WTC11 (cell line): ENCODE data around the gene TP53I13. TPM values are rescaled to one million over a fixed set of nuclear protein-coding genes. Genes with fewer than 3 reads are reported as not detected.

Experiments used
- ATAC-seq: fragments of 200-7000 bp; cut with Tn5 transposase; 2 replicates; pipeline ENCODE4 v1.10.0; 2021; ENCODE audit warnings: mild to moderate bottlenecking, moderate library complexity
- CTCF ChIA-PET: fragments of 300-600 bp; sonication (Branson Sonifier 250); formaldehyde crosslinking; loops from one replicate; lab custom pipeline; 2021; ENCODE audit warnings: antibody characterized with exemption; lab: Charles Lee
- POLR2A ChIA-PET: fragments of 350-600 bp; sonication (Branson Sonifier 250); formaldehyde crosslinking; loops from one replicate; lab custom pipeline; 2021; ENCODE audit warnings: antibody characterized with exemption; lab: Charles Lee
- DNase-seq: peaks from one replicate; pipeline ENCODE4 v3.0.0; 2021; ENCODE audit warnings: low spot score
- H3K27ac Mint-ChIP-seq: 2 replicates; pipeline ENCODE4 v1.8.0; 2021; ENCODE audit warnings: mixed read lengths
- H3K27me3 Mint-ChIP-seq: 2 replicates; pipeline ENCODE4 v1.8.0; 2021; ENCODE audit warnings: low read depth, mild to moderate bottlenecking, moderate library complexity, mixed read lengths
- H3K36me3 Mint-ChIP-seq: 2 replicates; pipeline ENCODE4 v1.8.0; 2021; ENCODE audit warnings: mixed read lengths
- H3K4me1 Mint-ChIP-seq: 2 replicates; pipeline ENCODE4 v1.8.0; 2022; ENCODE audit warnings: mixed read lengths
- H3K4me3 Mint-ChIP-seq: 2 replicates; pipeline ENCODE4 v1.8.0; 2021; ENCODE audit warnings: mild to moderate bottlenecking, moderate library complexity, mixed read lengths
- H3K9me3 Mint-ChIP-seq: 2 replicates; pipeline ENCODE4 v1.8.0; 2021; ENCODE audit warnings: mixed read lengths
- ARID4B ChIP-seq: sonication (generic); formaldehyde crosslinking; IDR thresholded peaks from 2 replicates; pipeline ENCODE4 v1.8.0; 2023; ENCODE audit warnings: missing genetic modification reagents, mild to moderate bottlenecking, borderline replicate concordance
- ATF6 ChIP-seq: sonication (generic); formaldehyde crosslinking; IDR thresholded peaks from 2 replicates; pipeline ENCODE4 v1.8.1; 2023; ENCODE audit warnings: mild to moderate bottlenecking, missing genetic modification reagents
- CDX4 ChIP-seq: fragments of 250-450 bp; sonication (Bioruptor Pico); IDR thresholded peaks from 2 replicates; pipeline ENCODE4 v1.9.0; 2021; ENCODE audit warnings: moderate library complexity, mild to moderate bottlenecking, inconsistent platforms, borderline replicate concordance
- CTCF ChIP-seq: fragments of 200-600 bp; IDR thresholded peaks from 2 replicates; pipeline ENCODE4 v1.8.0; 2022; ENCODE audit warnings: antibody characterized with exemption
- FOXP1 ChIP-seq: sonication (generic); formaldehyde crosslinking; IDR thresholded peaks from 2 replicates; pipeline ENCODE4 v1.8.0; 2022; ENCODE audit warnings: missing genetic modification reagents, mild to moderate bottlenecking, moderate library complexity, borderline replicate concordance
- FOXP4 ChIP-seq: sonication (generic); formaldehyde crosslinking; IDR thresholded peaks from 2 replicates; pipeline ENCODE4 v1.8.0; 2022; ENCODE audit warnings: mild to moderate bottlenecking, missing genetic modification reagents
- GABPB1 ChIP-seq: sonication (generic); formaldehyde crosslinking; IDR thresholded peaks from 2 replicates; pipeline ENCODE4 v1.8.1; 2023; ENCODE audit warnings: mild to moderate bottlenecking, missing genetic modification reagents
- KAT7 ChIP-seq: sonication (generic); formaldehyde crosslinking; IDR thresholded peaks from 2 replicates; pipeline ENCODE4 v1.8.1; 2023; ENCODE audit warnings: missing genetic modification reagents, mild to moderate bottlenecking, borderline replicate concordance
- MAX ChIP-seq: sonication (generic); formaldehyde crosslinking; IDR thresholded peaks from 2 replicates; pipeline ENCODE4 v1.8.0; 2022; ENCODE audit warnings: mild to moderate bottlenecking, missing genetic modification reagents
- MYBL2 ChIP-seq: sonication (generic); formaldehyde crosslinking; IDR thresholded peaks from 2 replicates; pipeline ENCODE4 v1.8.1; 2023; ENCODE audit warnings: mild to moderate bottlenecking, moderate library complexity, missing genetic modification reagents
- RELA ChIP-seq: sonication (generic); formaldehyde crosslinking; IDR thresholded peaks from 2 replicates; pipeline ENCODE4 v1.8.1; 2022; ENCODE audit warnings: missing genetic modification reagents, mild to moderate bottlenecking, borderline replicate concordance
- SMAD3 ChIP-seq: sonication (generic); formaldehyde crosslinking; IDR thresholded peaks from 2 replicates; pipeline ENCODE4 v1.8.0; 2022; ENCODE audit warnings: missing genetic modification reagents, mild to moderate bottlenecking, borderline replicate concordance
- TP53 ChIP-seq: sonication (generic); formaldehyde crosslinking; IDR thresholded peaks from 2 replicates; pipeline ENCODE4 v1.8.1; 2023; ENCODE audit warnings: mild to moderate bottlenecking, missing genetic modification reagents
- ZNF121 ChIP-seq: sonication (generic); formaldehyde crosslinking; IDR thresholded peaks from 2 replicates; pipeline ENCODE4 v1.8.0; 2023; ENCODE audit warnings: missing genetic modification reagents
- ZNF232 ChIP-seq: sonication (generic); formaldehyde crosslinking; IDR thresholded peaks from 2 replicates; pipeline ENCODE4 v1.8.0; 2022; ENCODE audit warnings: mild to moderate bottlenecking, missing genetic modification reagents
- ZNF423 ChIP-seq: fragments of 250-450 bp; sonication (Bioruptor Pico); IDR thresholded peaks from 2 replicates; pipeline ENCODE4 v2.1.2; 2022; ENCODE audit warnings: mild to moderate bottlenecking, moderate library complexity
- total RNA-seq: library from RNA; stranded (reverse); gene quantifications from 3 replicates; pipeline ENCODE4 v1.2.3, GENCODE V29; 2021

The TP53I13 gene
- total RNA-seq, 1 experiment from 2014 or later: 41.9 TPM

- TF ChIP-seq ARID4B (0 out of 2 replicates have a peak, but pooled peaks have one; percentile 54), CDX4 (CRISPR knock-in tag) (no peak), ZNF423 (no peak), GABPB1 (CRISPR knock-in tag) (peak; percentile 42; the same call in 1 of the 2 replicates), FOXP4 (peak; percentile 42; the same call in 1 of the 2 replicates), MAX (CRISPR knock-in tag) (peak; percentile 32; the same call in 1 of the 2 replicates)
Measured at GRCh38 chr17:29565643-29566472, 2.6 kb upstream of the TP53I13 start (continued).

GRCh38 chr17:29566473-29567303 is 1.8 kb upstream of the TP53I13 start, which contains the start of gene ABHD15:
TSS of gene ABHD15 (minus strand) at chr17:29567037. CDS start at chr17:29566966, 71 bp downstream.
- CTCF ChIA-PET: interaction anchor here (0.6 to 11.4 kb wide), 19 partner anchors 9 to 386 kb away, joined by 3 to 112 read pairs (median 5); partner anchors contain the start of genes ANKRD13B, CORO6, MYO18A and TAOK1
- TF ChIP-seq MYBL2 (CRISPR knock-in tag) (0 out of 2 replicates have a peak, but pooled peaks have one; percentile 9), KAT7 (CRISPR knock-in tag) (no peak), RELA (CRISPR knock-in tag) (0 out of 2 replicates have a peak, but pooled peaks have one; percentile 0), CTCF (no peak), TP53 (CRISPR knock-in tag) (peak; percentile 44; the same call in 1 of the 2 replicates), ZNF232 (CRISPR knock-in tag) (0 out of 2 replicates have a peak, but pooled peaks have one; percentile 50), ZNF423 (peak; percentile 18; the same call in 1 of the 2 replicates), CDX4 (CRISPR knock-in tag) (no peak), ZNF121 (no peak), FOXP1 (CRISPR knock-in tag) (peak; percentile 19; the same call in 1 of the 2 replicates), ATF6 (CRISPR knock-in tag) (no peak), FOXP4 (no peak), SMAD3 (CRISPR knock-in tag) (no peak; the same call in 1 of the 2 replicates)
- TF ChIP-seq, all 79 proteins: peak for 6
- Mint-ChIP-seq H3K4me3 (peak within 1 kb of the TSS; percentile 91), H3K4me1 (peaks cover 11% of the 10 kb centered on the region), H3K9me3 (no peaks in the 10 kb centered on the region), H3K27me3 (peaks cover 50% of the 10 kb centered on the region), H3K27ac (no peak within 1 kb of the TSS), H3K36me3 (no peaks in the 10 kb centered on the region)
- peak; percentile 56 for DNase-seq
- POLR2A ChIA-PET: interaction anchor here (1.4 kb wide), 1 partner anchor 26 kb away, joined by 3 read pairs; the partner anchor contains the start of gene ANKRD13B
- peak; percentile 5 for ATAC-seq
